ENCODE results near the gene GABRG3. TPM values are rescaled to one million over a fixed set of nuclear protein-coding genes. Genes with fewer than 3 reads are reported as not detected.

Gene GABRG3
- polyA plus RNA-seq, 1 donor, result 0.57 TPM

- Histone ChIP-seq H3K36me3 (ENCODE audit: control insufficient read depth, insufficient read depth, low read length) (no peaks in the 10 kb centered on the region), H3K9me3 (ENCODE audit: control insufficient read depth, low read depth, low read length) (no peaks in the 10 kb centered on the region), H3K27me3 (ENCODE audit: control insufficient read depth, insufficient read depth, low read length) (no peaks in the 10 kb centered on the region), H3K4me3 (ENCODE audit: low read length) (no peak overlapping the region), H3K27ac (ENCODE audit: low read length) (no peak overlapping the region), H3K4me1 (ENCODE audit: control insufficient read depth, insufficient read depth, low read length) (no peaks in the 10 kb centered on the region)
- DNase-seq, result no peak
- WGBS (ENCODE audit: insufficient coverage, low lambda C conversion rate), result no CpG with 5 or more reads among the region's 1 CpG
Measured at GRCh38 chr15:27293607-27294006, 322.6 kb downstream of the GABRG3 start.

GRCh38 chr15:27317736-27318135, 346.8 kb downstream of the GABRG3 start:
- Histone ChIP-seq H3K4me3 (ENCODE audit: low read length) (no peak overlapping the region), H3K36me3 (ENCODE audit: control insufficient read depth, insufficient read depth, low read length) (no peaks in the 10 kb centered on the region), H3K27ac (ENCODE audit: low read length) (no peak overlapping the region), H3K4me1 (ENCODE audit: control insufficient read depth, insufficient read depth, low read length) (no peaks in the 10 kb centered on the region), H3K27me3 (ENCODE audit: control insufficient read depth, insufficient read depth, low read length) (no peaks in the 10 kb centered on the region), H3K9me3 (ENCODE audit: control insufficient read depth, low read depth, low read length) (no peaks in the 10 kb centered on the region)
- no peak for DNase-seq
- no CpG with 5 or more reads among the region's 5 CpGs for WGBS (ENCODE audit: insufficient coverage, low lambda C conversion rate)

GRCh38 chr15:27323801-27324200, 352.8 kb downstream of the GABRG3 start:
- no peak overlapping the region for H3K4me3 ChIP-seq (ENCODE audit: low read length)
- no peaks in the 10 kb centered on the region for H3K4me1 ChIP-seq (ENCODE audit: control insufficient read depth, insufficient read depth, low read length)
- H3K9me3 ChIP-seq (ENCODE audit: control insufficient read depth, low read depth, low read length), result no peaks in the 10 kb centered on the region
- no peaks in the 10 kb centered on the region for H3K36me3 ChIP-seq (ENCODE audit: control insufficient read depth, insufficient read depth, low read length)
- DNase-seq, result no peak
- no peak overlapping the region for H3K27ac ChIP-seq (ENCODE audit: low read length)
- no CpG with 5 or more reads among the region's 9 CpGs for WGBS (ENCODE audit: insufficient coverage, low lambda C conversion rate)
- no peaks in the 10 kb centered on the region for H3K27me3 ChIP-seq (ENCODE audit: control insufficient read depth, insufficient read depth, low read length)

GRCh38 chr15:27324886-27325615, 354.1 kb downstream of the GABRG3 start:
- Histone ChIP-seq H3K4me1 (ENCODE audit: control insufficient read depth, insufficient read depth, low read length) (no peaks in the 10 kb centered on the region), H3K9me3 (ENCODE audit: control insufficient read depth, low read depth, low read length) (no peaks in the 10 kb centered on the region), H3K27ac (ENCODE audit: low read length) (no peak overlapping the region), H3K36me3 (ENCODE audit: control insufficient read depth, insufficient read depth, low read length) (no peaks in the 10 kb centered on the region), H3K27me3 (ENCODE audit: control insufficient read depth, insufficient read depth, low read length) (no peaks in the 10 kb centered on the region), H3K4me3 (ENCODE audit: low read length) (no peak overlapping the region)
- DNase-seq, result peak in 1 of 2 donors; percentile 37
- WGBS (ENCODE audit: insufficient coverage, low lambda C conversion rate), result no CpG with 5 or more reads among the region's 4 CpGs

GRCh38 chr15:27327467-27328025, 356.6 kb downstream of the GABRG3 start:
- H3K9me3 ChIP-seq (ENCODE audit: control insufficient read depth, low read depth, low read length), result no peaks in the 10 kb centered on the region
- whole genome bisulfite sequencing (ENCODE audit: insufficient coverage, low lambda C conversion rate), result no CpG with 5 or more reads among the region's 8 CpGs

GRCh38 chr15:27328186-27328585, 357.2 kb downstream of the GABRG3 start:
- no peaks in the 10 kb centered on the region for H3K27me3 ChIP-seq (ENCODE audit: control insufficient read depth, insufficient read depth, low read length)
- no CpG with 5 or more reads among the region's 7 CpGs for WGBS (ENCODE audit: insufficient coverage, low lambda C conversion rate)
- DNase-seq, result no peak

More at GRCh38 chr15:27327467-27328025, 356.6 kb downstream of the GABRG3 start:
- H3K36me3 ChIP-seq (ENCODE audit: control insufficient read depth, insufficient read depth, low read length), result no peaks in the 10 kb centered on the region
- DNase-seq, result no peak
- no peak overlapping the region for H3K4me3 ChIP-seq (ENCODE audit: low read length)
- no peaks in the 10 kb centered on the region for H3K4me1 ChIP-seq (ENCODE audit: control insufficient read depth, insufficient read depth, low read length)
- no peak overlapping the region for H3K27ac ChIP-seq (ENCODE audit: low read length)
- H3K27me3 ChIP-seq (ENCODE audit: control insufficient read depth, insufficient read depth, low read length), result no peaks in the 10 kb centered on the region

GRCh38 chr15:27328608-27329007, 357.6 kb downstream of the GABRG3 start:
- H3K9me3 ChIP-seq (ENCODE audit: control insufficient read depth, low read depth, low read length), result no peaks in the 10 kb centered on the region
- no peaks in the 10 kb centered on the region for H3K4me1 ChIP-seq (ENCODE audit: control insufficient read depth, insufficient read depth, low read length)
- no peak for DNase-seq
- no CpG with 5 or more reads among the region's 13 CpGs for WGBS (ENCODE audit: insufficient coverage, low lambda C conversion rate)
- no peak overlapping the region for H3K4me3 ChIP-seq (ENCODE audit: low read length)
- no peaks in the 10 kb centered on the region for H3K36me3 ChIP-seq (ENCODE audit: control insufficient read depth, insufficient read depth, low read length)
- H3K27ac ChIP-seq (ENCODE audit: low read length), result no peak overlapping the region
- H3K27me3 ChIP-seq (ENCODE audit: control insufficient read depth, insufficient read depth, low read length), result no peaks in the 10 kb centered on the region

More at GRCh38 chr15:27328186-27328585, 357.2 kb downstream of the GABRG3 start:
- Histone ChIP-seq H3K27ac (ENCODE audit: low read length) (no peak overlapping the region), H3K9me3 (ENCODE audit: control insufficient read depth, low read depth, low read length) (no peaks in the 10 kb centered on the region), H3K36me3 (ENCODE audit: control insufficient read depth, insufficient read depth, low read length) (no peaks in the 10 kb centered on the region), H3K4me3 (ENCODE audit: low read length) (no peak overlapping the region), H3K4me1 (ENCODE audit: control insufficient read depth, insufficient read depth, low read length) (no peaks in the 10 kb centered on the region)

- Histone ChIP-seq H3K36me3 (ENCODE audit: control insufficient read depth, insufficient read depth, low read length) (no peaks in the 10 kb centered on the region), H3K9me3 (ENCODE audit: control insufficient read depth, low read depth, low read length) (no peaks in the 10 kb centered on the region), H3K27me3 (ENCODE audit: control insufficient read depth, insufficient read depth, low read length) (no peaks in the 10 kb centered on the region), H3K27ac (ENCODE audit: low read length) (no peak overlapping the region), H3K4me3 (ENCODE audit: low read length) (no peak overlapping the region), H3K4me1 (ENCODE audit: control insufficient read depth, insufficient read depth, low read length) (no peaks in the 10 kb centered on the region)
- DNase-seq, result no peak
- no CpG with 5 or more reads among the region's 5 CpGs for WGBS (ENCODE audit: insufficient coverage, low lambda C conversion rate)
Measured at GRCh38 chr15:27330326-27330725, 359.3 kb downstream of the GABRG3 start.

- no CpG with 5 or more reads among the region's 1 CpG for whole genome bisulfite sequencing (ENCODE audit: insufficient coverage, low lambda C conversion rate)
- Histone ChIP-seq H3K27ac (ENCODE audit: low read length) (no peak overlapping the region), H3K36me3 (ENCODE audit: control insufficient read depth, insufficient read depth, low read length) (no peaks in the 10 kb centered on the region), H3K27me3 (ENCODE audit: control insufficient read depth, insufficient read depth, low read length) (no peaks in the 10 kb centered on the region), H3K4me3 (ENCODE audit: low read length) (no peak overlapping the region), H3K9me3 (ENCODE audit: control insufficient read depth, low read depth, low read length) (no peaks in the 10 kb centered on the region), H3K4me1 (ENCODE audit: control insufficient read depth, insufficient read depth, low read length) (no peaks in the 10 kb centered on the region)
- DNase-seq, result no peak
Measured at GRCh38 chr15:27336676-27337075, 365.7 kb downstream of the GABRG3 start.

GRCh38 chr15:27339138-27339537, 368.2 kb downstream of the GABRG3 start:
- Histone ChIP-seq H3K4me3 (ENCODE audit: low read length) (no peak overlapping the region), H3K27me3 (ENCODE audit: control insufficient read depth, insufficient read depth, low read length) (no peaks in the 10 kb centered on the region), H3K4me1 (ENCODE audit: control insufficient read depth, insufficient read depth, low read length) (no peaks in the 10 kb centered on the region), H3K27ac (ENCODE audit: low read length) (no peak overlapping the region), H3K36me3 (ENCODE audit: control insufficient read depth, insufficient read depth, low read length) (no peaks in the 10 kb centered on the region), H3K9me3 (ENCODE audit: control insufficient read depth, low read depth, low read length) (no peaks in the 10 kb centered on the region)
- WGBS (ENCODE audit: insufficient coverage, low lambda C conversion rate), result no CpG with 5 or more reads among the region's 5 CpGs
- no peak for DNase-seq

All from large intestine (tissue), 3 donors.